Measurements from ENCODE around the gene FAM107B. TPM values are rescaled to one million over a fixed set of nuclear protein-coding genes. Genes with fewer than 3 reads are reported as not detected.
"Not testable (repeated sequence)": the region's sequence is repeated elsewhere in the genome, so short reads cannot be mapped to it uniquely, and the experiment has no call there.

FAM107B gene
- total RNA-seq, 1 experiment from 2014 or later = 158 TPM

- Histone ChIP-seq H3K36me3 (ENCODE audit: insufficient read depth, low read length) (no peaks in the 10 kb centered on the region), H3K4me3 (ENCODE audit: low read length) (no peak overlapping the region), H3K27me3 (ENCODE audit: low read length) (no peaks in the 10 kb centered on the region), H3K9ac (ENCODE audit: low read length) (no peak overlapping the region), H2AFZ (ENCODE audit: low read length) (no peak overlapping the region), H3K79me2 (ENCODE audit: low read length) (no peaks in the 10 kb centered on the region), H3K4me2 (ENCODE audit: low read depth, low read length, poor library complexity, severe bottlenecking) (no peak overlapping the region), H3K9me3 (ENCODE audit: low read length) (no peaks in the 10 kb centered on the region), H4K20me1 (ENCODE audit: insufficient read depth, low read depth, low read length) (no peaks in the 10 kb centered on the region), H3K27ac (ENCODE audit: low read length) (no peak overlapping the region), H3K9me2 (replicated peaks; ENCODE audit: insufficient read depth, low read length) (no peaks in the 10 kb centered on the region), H3K4me1 (ENCODE audit: low read length) (peaks cover 5% of the 10 kb centered on the region)
- DNase-seq = no peak
Observed at GRCh38 chr10:14692344-14693076, 82.2 kb downstream of the FAM107B start.

GRCh38 chr10:14691359-14691758 is 83.3 kb downstream of the FAM107B start:
- Histone ChIP-seq H3K4me2 (ENCODE audit: low read depth, low read length, poor library complexity, severe bottlenecking) (no peak overlapping the region), H3K27ac (ENCODE audit: low read length) (no peak overlapping the region), H2AFZ (ENCODE audit: low read length) (no peak overlapping the region), H4K20me1 (ENCODE audit: insufficient read depth, low read depth, low read length) (no peaks in the 10 kb centered on the region), H3K9ac (ENCODE audit: low read length) (no peak overlapping the region), H3K27me3 (ENCODE audit: low read length) (no peaks in the 10 kb centered on the region), H3K9me2 (replicated peaks; ENCODE audit: insufficient read depth, low read length) (no peaks in the 10 kb centered on the region), H3K79me2 (ENCODE audit: low read length) (no peaks in the 10 kb centered on the region), H3K36me3 (ENCODE audit: insufficient read depth, low read length) (no peaks in the 10 kb centered on the region), H3K9me3 (ENCODE audit: low read length) (no peaks in the 10 kb centered on the region), H3K4me1 (ENCODE audit: low read length) (peaks cover 5% of the 10 kb centered on the region), H3K4me3 (ENCODE audit: low read length) (no peak overlapping the region)
- no peak for DNase-seq

- no peak for DNase-seq
- Histone ChIP-seq H4K20me1 (ENCODE audit: insufficient read depth, low read depth, low read length) (no peaks in the 10 kb centered on the region), H3K4me2 (ENCODE audit: low read depth, low read length, poor library complexity, severe bottlenecking) (no peak overlapping the region), H3K36me3 (ENCODE audit: insufficient read depth, low read length) (no peaks in the 10 kb centered on the region), H2AFZ (ENCODE audit: low read length) (no peak overlapping the region), H3K4me1 (ENCODE audit: low read length) (no peaks in the 10 kb centered on the region), H3K9me2 (replicated peaks; ENCODE audit: insufficient read depth, low read length) (no peaks in the 10 kb centered on the region), H3K9me3 (ENCODE audit: low read length) (no peaks in the 10 kb centered on the region), H3K27ac (ENCODE audit: low read length) (no peak overlapping the region), H3K4me3 (ENCODE audit: low read length) (no peak overlapping the region), H3K9ac (ENCODE audit: low read length) (no peak overlapping the region), H3K27me3 (ENCODE audit: low read length) (no peaks in the 10 kb centered on the region), H3K79me2 (ENCODE audit: low read length) (no peaks in the 10 kb centered on the region)
Observed at GRCh38 chr10:14688606-14689005, 86.1 kb downstream of the FAM107B start.

GRCh38 chr10:14688189-14688588 is 86.5 kb downstream of the FAM107B start:
- H3K9me2 ChIP-seq (replicated peaks; ENCODE audit: insufficient read depth, low read length); H4K20me1 ChIP-seq (ENCODE audit: insufficient read depth, low read depth, low read length); H3K9ac ChIP-seq (ENCODE audit: low read length); H3K9me3 ChIP-seq (ENCODE audit: low read length); H3K4me3 ChIP-seq (ENCODE audit: low read length); H3K36me3 ChIP-seq (ENCODE audit: insufficient read depth, low read length); H3K27me3 ChIP-seq (ENCODE audit: low read length); H3K79me2 ChIP-seq (ENCODE audit: low read length); H3K27ac ChIP-seq (ENCODE audit: low read length); H2AFZ ChIP-seq (ENCODE audit: low read length); H3K4me1 ChIP-seq (ENCODE audit: low read length); H3K4me2 ChIP-seq (ENCODE audit: low read depth, low read length, poor library complexity, severe bottlenecking); DNase-seq: not testable (repeated sequence)

GRCh38 chr10:14687340-14687739 is 87.4 kb downstream of the FAM107B start:
- H3K27me3 ChIP-seq (ENCODE audit: low read length) = no peaks in the 10 kb centered on the region
- no peaks in the 10 kb centered on the region for H3K79me2 ChIP-seq (ENCODE audit: low read length)
- DNase-seq = no peak

GRCh38 chr10:14686356-14686755 is 88.3 kb downstream of the FAM107B start:
- no peak overlapping the region for H3K27ac ChIP-seq (ENCODE audit: low read length)
- no peak overlapping the region for H3K9ac ChIP-seq (ENCODE audit: low read length)
- no peak overlapping the region for H3K4me3 ChIP-seq (ENCODE audit: low read length)
- H3K4me1 ChIP-seq (ENCODE audit: low read length) = no peaks in the 10 kb centered on the region
- H3K79me2 ChIP-seq (ENCODE audit: low read length) = no peaks in the 10 kb centered on the region
- H3K9me2 ChIP-seq (replicated peaks; ENCODE audit: insufficient read depth, low read length) = no peaks in the 10 kb centered on the region
- H2AFZ ChIP-seq (ENCODE audit: low read length) = no peak overlapping the region
- no peak for DNase-seq
- H3K27me3 ChIP-seq (ENCODE audit: low read length) = no peaks in the 10 kb centered on the region
- no peaks in the 10 kb centered on the region for H4K20me1 ChIP-seq (ENCODE audit: insufficient read depth, low read depth, low read length)
- H3K4me2 ChIP-seq (ENCODE audit: low read depth, low read length, poor library complexity, severe bottlenecking) = no peak overlapping the region
- H3K9me3 ChIP-seq (ENCODE audit: low read length) = no peaks in the 10 kb centered on the region
- no peaks in the 10 kb centered on the region for H3K36me3 ChIP-seq (ENCODE audit: insufficient read depth, low read length)

More at GRCh38 chr10:14687340-14687739, 87.4 kb downstream of the FAM107B start:
- H2AFZ ChIP-seq (ENCODE audit: low read length) = no peak overlapping the region
- H4K20me1 ChIP-seq (ENCODE audit: insufficient read depth, low read depth, low read length) = no peaks in the 10 kb centered on the region
- no peaks in the 10 kb centered on the region for H3K9me2 ChIP-seq (replicated peaks; ENCODE audit: insufficient read depth, low read length)
- no peak overlapping the region for H3K4me3 ChIP-seq (ENCODE audit: low read length)
- no peak overlapping the region for H3K9ac ChIP-seq (ENCODE audit: low read length)
- H3K4me2 ChIP-seq (ENCODE audit: low read depth, low read length, poor library complexity, severe bottlenecking) = no peak overlapping the region
- no peaks in the 10 kb centered on the region for H3K4me1 ChIP-seq (ENCODE audit: low read length)
- H3K9me3 ChIP-seq (ENCODE audit: low read length) = no peaks in the 10 kb centered on the region
- H3K36me3 ChIP-seq (ENCODE audit: insufficient read depth, low read length) = no peaks in the 10 kb centered on the region
- no peak overlapping the region for H3K27ac ChIP-seq (ENCODE audit: low read length)

- H3K27me3 ChIP-seq (ENCODE audit: low read length) = no peaks in the 10 kb centered on the region
- H3K36me3 ChIP-seq (ENCODE audit: insufficient read depth, low read length) = no peaks in the 10 kb centered on the region
- DNase-seq = no peak
- H3K9ac ChIP-seq (ENCODE audit: low read length) = no peak overlapping the region
- H3K9me3 ChIP-seq (ENCODE audit: low read length) = no peaks in the 10 kb centered on the region
- no peaks in the 10 kb centered on the region for H3K9me2 ChIP-seq (replicated peaks; ENCODE audit: insufficient read depth, low read length)
- no peak overlapping the region for H3K4me3 ChIP-seq (ENCODE audit: low read length)
- H2AFZ ChIP-seq (ENCODE audit: low read length) = no peak overlapping the region
- no peaks in the 10 kb centered on the region for H3K79me2 ChIP-seq (ENCODE audit: low read length)
- no peaks in the 10 kb centered on the region for H4K20me1 ChIP-seq (ENCODE audit: insufficient read depth, low read depth, low read length)
- H3K4me1 ChIP-seq (ENCODE audit: low read length) = no peaks in the 10 kb centered on the region
- H3K4me2 ChIP-seq (ENCODE audit: low read depth, low read length, poor library complexity, severe bottlenecking) = no peak overlapping the region
- H3K27ac ChIP-seq (ENCODE audit: low read length) = no peak overlapping the region
Observed at GRCh38 chr10:14684354-14684753, 90.3 kb downstream of the FAM107B start.

GRCh38 chr10:14683256-14683655 is 91.4 kb downstream of the FAM107B start:
- no peaks in the 10 kb centered on the region for H3K9me3 ChIP-seq (ENCODE audit: low read length)
- no peak for DNase-seq
- no peak overlapping the region for H3K27ac ChIP-seq (ENCODE audit: low read length)
- H3K27me3 ChIP-seq (ENCODE audit: low read length) = no peaks in the 10 kb centered on the region
- H3K4me3 ChIP-seq (ENCODE audit: low read length) = no peak overlapping the region
- H3K9me2 ChIP-seq (replicated peaks; ENCODE audit: insufficient read depth, low read length) = no peaks in the 10 kb centered on the region
- H3K9ac ChIP-seq (ENCODE audit: low read length) = no peak overlapping the region
- H3K4me2 ChIP-seq (ENCODE audit: low read depth, low read length, poor library complexity, severe bottlenecking) = no peak overlapping the region
- H3K79me2 ChIP-seq (ENCODE audit: low read length) = no peaks in the 10 kb centered on the region
- no peaks in the 10 kb centered on the region for H3K36me3 ChIP-seq (ENCODE audit: insufficient read depth, low read length)
- no peak overlapping the region for H2AFZ ChIP-seq (ENCODE audit: low read length)
- no peaks in the 10 kb centered on the region for H3K4me1 ChIP-seq (ENCODE audit: low read length)
- no peaks in the 10 kb centered on the region for H4K20me1 ChIP-seq (ENCODE audit: insufficient read depth, low read depth, low read length)

All from Karpas-422 (cell line).